K562 (cell line): ENCODE data around the gene TP73. TPM values are rescaled to one million over a fixed set of nuclear protein-coding genes. Genes with fewer than 3 reads are reported as not detected.

Experiments used
- ATF7 ChIP-seq: fragments of 450-650 bp; IDR thresholded peaks from 2 replicates; pipeline ENCODE4 v1.7.1; 2014; ENCODE audit warnings: mild to moderate bottlenecking, moderate library complexity
- BRD9 ChIP-seq: fragments of 450-650 bp; IDR thresholded peaks from 2 replicates; pipeline ENCODE4 v1.6.1; 2018; ENCODE audit warnings: low read depth; ENCODE audit not compliant: partially characterized antibody
- CBX1 ChIP-seq: sonication (generic); IDR thresholded peaks from 2 replicates; pipeline ENCODE4 v1.6.1; 2016; ENCODE audit warnings: antibody characterized with exemption, low read depth, mild to moderate bottlenecking
- COPS2 ChIP-seq: fragments of 450-650 bp; conservative IDR thresholded peaks from 2 replicates; pipeline ENCODE4 v1.6.1; 2016; ENCODE audit warnings: mild to moderate bottlenecking, moderate library complexity
- CREBBP ChIP-seq: IDR thresholded peaks from one replicate; pipeline ENCODE4 v1.6.1; 2012; ENCODE audit warnings: low read depth, mild to moderate bottlenecking, control low read depth, inconsistent platforms, low read length
- FOXK1 ChIP-seq: sonication (generic); formaldehyde crosslinking; IDR thresholded peaks from 2 replicates; pipeline ENCODE4 v1.8.0; 2022; ENCODE audit warnings: missing genetic modification reagents, mild to moderate bottlenecking, borderline replicate concordance
- FUS ChIP-seq: fragments of 200-400 bp; formaldehyde crosslinking; optimal IDR thresholded peaks from 2 replicates; pipeline ENCODE3; 2017; ENCODE audit warnings: low read depth, low read length
- GATAD2B ChIP-seq: fragments of 450-650 bp; IDR thresholded peaks from 2 replicates; pipeline ENCODE4 v1.6.1; 2017; ENCODE audit warnings: mild to moderate bottlenecking, borderline replicate concordance
- KDM5B ChIP-seq: fragments of 200-600 bp; sonication (generic); IDR thresholded peaks from 2 replicates; pipeline ENCODE4 v1.6.1; 2012; ENCODE audit warnings: low read depth, mild to moderate bottlenecking, moderate library complexity, low read length, control low read depth, inconsistent platforms; ENCODE audit not compliant: insufficient replicate concordance
- MCM2 ChIP-seq: fragments of 450-650 bp; IDR thresholded peaks from 2 replicates; pipeline ENCODE4 v1.6.1; 2017; ENCODE audit warnings: low read depth, mild to moderate bottlenecking
- NFIX ChIP-seq: fragments of 250-450 bp; sonication (Bioruptor Pico); IDR thresholded peaks from 2 replicates; pipeline ENCODE4 v1.4.0; 2020; ENCODE audit warnings: low read depth, mild to moderate bottlenecking, moderate library complexity
- NR4A1 ChIP-seq, 2 experiments: fragments of 250-450 bp in 1 of 2; fragments of 450-650 bp in 1 of 2; sonication (Bioruptor Pico) in 1 of 2; IDR thresholded peaks; 2 replicates each; pipeline versions ENCODE4 v1.4.0 to v1.6.1; 2016 to 2020; ENCODE audit warnings: mild to moderate bottlenecking in 2 of 2, missing compliant biosample characterization in 1 of 2, missing genetic modification characterization in 1 of 2, moderate library complexity in 1 of 2
- PHB ChIP-seq: fragments of 250-450 bp; sonication (Bioruptor Pico); IDR thresholded peaks from 2 replicates; pipeline ENCODE4 v1.5.0; 2021
- RBBP5 ChIP-seq: fragments of 200-600 bp; sonication (generic); IDR thresholded peaks from 2 replicates; pipeline ENCODE4 v1.6.1; 2012; ENCODE audit warnings: borderline replicate concordance, mild to moderate bottlenecking, low read length, control low read depth, inconsistent platforms; ENCODE audit not compliant: insufficient read depth, poor library complexity, severe bottlenecking
- SMAD2 ChIP-seq: fragments of 150-350 bp; IDR thresholded peaks from 2 replicates; pipeline ENCODE4 v1.6.1; 2014; ENCODE audit warnings: low read depth, mild to moderate bottlenecking, low read length
- SMARCA5 ChIP-seq: fragments of 450-650 bp; IDR thresholded peaks from 2 replicates; pipeline ENCODE4 v1.6.1; 2016
- SMC3 ChIP-seq: conservative IDR thresholded peaks from 2 replicates; pipeline ENCODE4 v1.6.1; 2011; ENCODE audit warnings: low read depth, low read length, improper control_type of control experiment; ENCODE audit not compliant: insufficient read depth
- SP1 ChIP-seq: sonication (generic); formaldehyde crosslinking; IDR thresholded peaks from 2 replicates; pipeline ENCODE4 v1.8.1; 2022; ENCODE audit warnings: mild to moderate bottlenecking, missing genetic modification reagents
- SRSF7 ChIP-seq: fragments of 200-400 bp; formaldehyde crosslinking; optimal IDR thresholded peaks from 2 replicates; pipeline ENCODE3; 2017; ENCODE audit warnings: mild to moderate bottlenecking, low read depth, low read length
- THRAP3 ChIP-seq: fragments of 450-650 bp; IDR thresholded peaks from 2 replicates; pipeline ENCODE4 v1.6.1; 2016; ENCODE audit warnings: mild to moderate bottlenecking, inconsistent platforms, borderline replicate concordance
- ZFP1 ChIP-seq: fragments of 450-650 bp; formaldehyde crosslinking; IDR thresholded peaks from 2 replicates; pipeline ENCODE4 v1.4.0; 2020; ENCODE audit warnings: mild to moderate bottlenecking, mixed read lengths
- ZNF3 ChIP-seq: fragments of 250-450 bp; sonication (Bioruptor Pico); IDR thresholded peaks from 2 replicates; pipeline ENCODE4 v1.5.0; 2021; ENCODE audit warnings: mild to moderate bottlenecking, moderate library complexity
- ZNF311 ChIP-seq: fragments of 250-450 bp; sonication (Bioruptor Pico); IDR thresholded peaks from 2 replicates; pipeline ENCODE4 v1.4.0; 2020; ENCODE audit warnings: mild to moderate bottlenecking, moderate library complexity
- ZNF507 ChIP-seq: conservative IDR thresholded peaks from 2 replicates; pipeline ENCODE4 v1.6.1; 2017; ENCODE audit warnings: missing genetic modification characterization, missing compliant biosample characterization
- polyA plus RNA-seq, 8 experiments: library from polyadenylated mRNA; depleted of rRNA in 4 of 8; stranded (reverse) in 5 of 8; unstranded in 3 of 8; fragments of >200 nt; fragmentation: Nextera tagmentation in 2 of 8; fragmentation: Illumina TruSeq in 1 of 8; extraction: Ambion mirVana in 2 of 8; extraction: Trizol in 1 of 8; gene quantifications; 2 replicates each; pipeline versions ENCODE4 v1.2.1 to v1.2.3, GENCODE V29; 2011 to 2014; ENCODE audit warnings: inconsistent platforms in 1 of 8, missing spikeins in 1 of 8
- total RNA-seq, 7 experiments: library from RNA; depleted of rRNA in 6 of 7; stranded (reverse); fragments of >200 nt in 6 of 7; fragmentation: Illumina TruSeq in 2 of 7; extraction: Trizol in 2 of 7; gene quantifications; 2 replicates each; pipeline versions ENCODE4 v1.2.1 to v1.2.3, GENCODE V29; 2011 to 2021; ENCODE audit warnings: low replicate concordance in 1 of 7
- TF ChIP-seq, protein P1 (sequence below): sonication (generic); formaldehyde crosslinking; IDR thresholded peaks from 2 replicates; pipeline ENCODE4 v1.8.1; 2022; ENCODE audit warnings: missing genetic modification reagents
- TF ChIP-seq, protein P2 (sequence below): sonication (generic); formaldehyde crosslinking; IDR thresholded peaks from 2 replicates; pipeline ENCODE4 v1.8.0; 2022; ENCODE audit warnings: missing genetic modification reagents, mild to moderate bottlenecking, borderline replicate concordance
- TF ChIP-seq, protein P3 (sequence below): fragments of 450-650 bp; conservative IDR thresholded peaks from 2 replicates; pipeline ENCODE4 v1.6.1; 2016; ENCODE audit warnings: missing genetic modification characterization, low read depth, mild to moderate bottlenecking, control low read depth, missing compliant biosample characterization

TP73 gene
- total and polyA plus RNA-seq, 9 of the 15 experiments (the other 6 are each of a cell fraction or from before 2014, with no cell fraction given), result 0.07 to 1.6 (median 0.40) TPM; not detected in 2

DNA sequence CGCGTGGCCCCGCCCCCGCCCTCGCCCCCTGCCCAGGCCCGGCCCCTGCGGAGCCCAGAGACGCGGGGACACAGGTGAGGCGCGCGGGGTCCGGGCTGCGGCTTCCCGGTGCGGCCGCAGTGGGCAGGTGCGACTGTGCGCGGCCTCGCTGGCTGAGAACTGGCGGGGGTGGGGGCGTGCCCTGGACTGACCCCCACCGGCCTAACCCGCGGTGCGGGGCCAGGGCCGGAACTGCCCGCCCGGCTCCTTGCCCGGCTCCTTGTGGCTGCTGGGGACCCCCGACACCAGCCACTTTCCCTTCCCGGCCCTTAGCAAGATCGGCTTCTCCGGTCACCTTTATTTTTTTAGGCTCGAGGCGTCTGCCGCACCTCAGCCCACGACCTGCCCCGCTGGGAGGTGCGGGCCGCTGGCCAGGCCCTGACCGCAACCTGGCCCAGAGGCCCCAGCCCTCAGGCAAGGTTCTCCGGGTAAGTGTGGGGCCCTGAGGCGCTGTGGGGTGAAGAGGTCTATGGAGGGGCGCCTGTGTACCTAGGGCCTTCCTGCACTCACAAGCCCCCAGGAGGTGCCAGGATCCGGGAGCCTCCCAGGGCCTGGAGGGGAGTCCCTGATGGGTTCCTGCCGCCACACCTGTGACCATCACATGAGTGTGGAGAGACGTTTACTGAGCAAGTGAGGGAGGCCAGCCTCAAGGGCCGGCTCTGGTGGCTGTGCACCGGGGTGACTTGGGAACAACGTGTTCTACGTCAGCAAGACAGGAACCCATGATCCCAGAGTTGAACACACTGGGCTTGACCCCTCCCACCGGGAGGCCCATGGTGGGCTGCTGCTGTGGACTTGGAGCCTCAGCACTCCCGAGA, 120.6 kb downstream of the TP73 start, which contains the start of gene SMIM1 (continued):
- TF ChIP-seq ZNF507 (no peak), SMAD2 (no peak), ZFP1 (no peak), THRAP3 (no peak), NR4A1 (CRISPR knock-in tag; IDR thresholded peaks at IDR 0.05) (no peak), NR4A1 (tag; IDR thresholded peaks at IDR 0.05) (no peak), BRD9 (no peak), PHB (CRISPR knock-in tag) (0 out of 2 replicates have a peak, but pooled peaks have one; percentile 32), RBBP5 (peak; percentile 66), ZNF311 (CRISPR knock-in tag) (no peak), SMARCA5 (no peak), ZNF3 (CRISPR knock-in tag) (no peak), NFIX (no peak), GATAD2B (peak; percentile 63), SMC3 (no peak), FOXK1 (CRISPR knock-in tag) (no peak), ATF7 (no peak), COPS2 (no peak), SP1 (CRISPR knock-in tag) (no peak), CBX1 (no peak), MCM2 (no peak), KDM5B (no peak), FUS (no peak), CREBBP (no peak), SRSF7 (no peak)
- TF ChIP-seq, protein P1, sequence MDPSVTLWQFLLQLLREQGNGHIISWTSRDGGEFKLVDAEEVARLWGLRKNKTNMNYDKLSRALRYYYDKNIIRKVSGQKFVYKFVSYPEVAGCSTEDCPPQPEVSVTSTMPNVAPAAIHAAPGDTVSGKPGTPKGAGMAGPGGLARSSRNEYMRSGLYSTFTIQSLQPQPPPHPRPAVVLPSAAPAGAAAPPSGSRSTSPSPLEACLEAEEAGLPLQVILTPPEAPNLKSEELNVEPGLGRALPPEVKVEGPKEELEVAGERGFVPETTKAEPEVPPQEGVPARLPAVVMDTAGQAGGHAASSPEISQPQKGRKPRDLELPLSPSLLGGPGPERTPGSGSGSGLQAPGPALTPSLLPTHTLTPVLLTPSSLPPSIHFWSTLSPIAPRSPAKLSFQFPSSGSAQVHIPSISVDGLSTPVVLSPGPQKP (CRISPR knock-in tag), result no peak
- TF ChIP-seq, protein P2, sequence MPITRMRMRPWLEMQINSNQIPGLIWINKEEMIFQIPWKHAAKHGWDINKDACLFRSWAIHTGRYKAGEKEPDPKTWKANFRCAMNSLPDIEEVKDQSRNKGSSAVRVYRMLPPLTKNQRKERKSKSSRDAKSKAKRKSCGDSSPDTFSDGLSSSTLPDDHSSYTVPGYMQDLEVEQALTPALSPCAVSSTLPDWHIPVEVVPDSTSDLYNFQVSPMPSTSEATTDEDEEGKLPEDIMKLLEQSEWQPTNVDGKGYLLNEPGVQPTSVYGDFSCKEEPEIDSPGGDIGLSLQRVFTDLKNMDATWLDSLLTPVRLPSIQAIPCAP (CRISPR knock-in tag), result no peak
- TF ChIP-seq, protein P3, sequence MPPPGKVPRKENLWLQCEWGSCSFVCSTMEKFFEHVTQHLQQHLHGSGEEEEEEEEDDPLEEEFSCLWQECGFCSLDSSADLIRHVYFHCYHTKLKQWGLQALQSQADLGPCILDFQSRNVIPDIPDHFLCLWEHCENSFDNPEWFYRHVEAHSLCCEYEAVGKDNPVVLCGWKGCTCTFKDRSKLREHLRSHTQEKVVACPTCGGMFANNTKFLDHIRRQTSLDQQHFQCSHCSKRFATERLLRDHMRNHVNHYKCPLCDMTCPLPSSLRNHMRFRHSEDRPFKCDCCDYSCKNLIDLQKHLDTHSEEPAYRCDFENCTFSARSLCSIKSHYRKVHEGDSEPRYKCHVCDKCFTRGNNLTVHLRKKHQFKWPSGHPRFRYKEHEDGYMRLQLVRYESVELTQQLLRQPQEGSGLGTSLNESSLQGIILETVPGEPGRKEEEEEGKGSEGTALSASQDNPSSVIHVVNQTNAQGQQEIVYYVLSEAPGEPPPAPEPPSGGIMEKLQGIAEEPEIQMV (tag), result no peak
